Measurements from ENCODE around the gene ITSN2. TPM values are rescaled to one million over a fixed set of nuclear protein-coding genes. Genes with fewer than 3 reads are reported as not detected.

Gene ITSN2
- total and polyA plus RNA-seq, 2 of the 8 experiments (the other 6 are each of a cell fraction or from before 2014, with no cell fraction given): 9.3 to 17.0 TPM

GRCh38 chr2:24301599-24301998 is 58.7 kb downstream of the ITSN2 start:
- H3K14ac ChIP-seq (ENCODE audit: insufficient read length): no peak overlapping the region
- no peak overlapping the region for H2BK20ac ChIP-seq (ENCODE audit: low read length)
- H3K23ac ChIP-seq (ENCODE audit: insufficient read length): no peak overlapping the region
- TF ChIP-seq CEBPB (IDR thresholded peaks at IDR 0.05; ENCODE audit: low read depth, low read length): no peak
- TF ChIP-seq RBBP5 (IDR thresholded peaks at IDR 0.05; ENCODE audit: borderline replicate concordance, low read depth, low read length): no peak
- no peak for TF ChIP-seq E2F6 (IDR thresholded peaks at IDR 0.05)
- no peak for TF ChIP-seq CBX8 (IDR thresholded peaks at IDR 0.05; ENCODE audit: borderline replicate concordance, low read depth, low read length)
- TF ChIP-seq KDM1A (IDR thresholded peaks at IDR 0.05; ENCODE audit: borderline replicate concordance, low read length): no peak
- TF ChIP-seq BCL11A (IDR thresholded peaks at IDR 0.05; ENCODE audit: low read depth in 2 of 2, low read length in 2 of 2): no peak
- no peak for TF ChIP-seq GABPA (IDR thresholded peaks at IDR 0.05; ENCODE audit: borderline replicate concordance, insufficient read depth, low read length)
- no peak for TF ChIP-seq JUN (IDR thresholded peaks at IDR 0.05; ENCODE audit: low read depth, low read length)
- H3K9ac ChIP-seq (replicated peaks in 1 of 4; ENCODE audit: extremely low read depth in 1 of 4, low read depth in 3 of 4, low read length in 3 of 4): no peak overlapping the region
- H2BK5ac ChIP-seq (ENCODE audit: low read depth, low read length): no peak overlapping the region
- FAIRE-seq: no peak
- no peaks in the 10 kb centered on the region for H3K79me1 ChIP-seq (ENCODE audit: low read depth, low read length)
- H2BK15ac ChIP-seq (ENCODE audit: low read length): no peak overlapping the region
- no peak overlapping the region for H2AK5ac ChIP-seq (ENCODE audit: low read depth, low read length)
- H3K4ac ChIP-seq (replicated peaks; ENCODE audit: insufficient read length, low read depth, low read length): no peak overlapping the region
- no peaks in the 10 kb centered on the region for H3K4me1 ChIP-seq (replicated peaks in 1 of 4; ENCODE audit: control insufficient read depth in 3 of 4, insufficient read depth in 4 of 4, low read length in 3 of 4)
- no peak overlapping the region for H3K27ac ChIP-seq (ENCODE audit: low read depth, low read length)
- H4K91ac ChIP-seq (replicated peaks; ENCODE audit: insufficient read length, low read length): no peak overlapping the region
- no peak overlapping the region for H3K4me3 ChIP-seq (ENCODE audit: extremely low read depth in 1 of 4, insufficient read depth in 2 of 4, low read depth in 3 of 4, low read length in 4 of 4)
- no peak for DNase-seq (ENCODE audit: low read depth in 1 of 2, low spot score in 2 of 2)
- H3K36me3 ChIP-seq (ENCODE audit: control insufficient read depth in 2 of 4, insufficient read depth in 4 of 4, low read length in 3 of 4): peaks cover 0 to 12% (median 3%) of the 10 kb centered on the region in 4 experiments; a peak in 4 of 8 replicates
- no peaks in the 10 kb centered on the region for H3K23me2 ChIP-seq (ENCODE audit: low read depth, low read length)
- H4K8ac ChIP-seq (ENCODE audit: extremely low read depth, insufficient read depth, low read length): no peak overlapping the region
- no peak overlapping the region for H3K56ac ChIP-seq (replicated peaks; ENCODE audit: insufficient read length, low read depth, low read length)
- no peak overlapping the region for H2BK120ac ChIP-seq (replicated peaks; ENCODE audit: low read depth, low read length)
- no peak overlapping the region for H4K5ac ChIP-seq (ENCODE audit: insufficient read length, low read depth, low read length)
- WGBS, 2 experiments (ENCODE audit: extremely low coverage in 1 of 2, insufficient coverage in 1 of 2, insufficient read length in 1 of 2, insufficient replicate concordance in 2 of 2, low coverage in 1 of 2, low lambda C conversion rate in 2 of 2, missing lambda C conversion rate in 1 of 2): 84% methylated on average over 6 of the region's 6 CpGs; no CpG with 5 or more reads in 1 of the 2 experiments
- H3K27me3 ChIP-seq (replicated peaks in 1 of 4; ENCODE audit: control insufficient read depth in 3 of 4, extremely low read depth in 1 of 4, insufficient read depth in 3 of 4, low read length in 3 of 4): no peaks in the 10 kb centered on the region
- H3K18ac ChIP-seq (ENCODE audit: extremely low read depth, low read length): no peak overlapping the region
- H3K79me2 ChIP-seq (ENCODE audit: control insufficient read depth in 1 of 2, insufficient read depth in 2 of 2, low read length in 2 of 2): no peaks in the 10 kb centered on the region
- no peak overlapping the region for H2AFZ ChIP-seq (ENCODE audit: low read length)
- no peak overlapping the region for H2BK12ac ChIP-seq (ENCODE audit: low read depth, low read length)
- CTCF ChIA-PET (ENCODE audit: partially characterized antibody): interaction anchor here (0.6 kb wide), 1 partner anchor 19 kb away, joined by 4 read pairs; no protein-coding TSS in a partner anchor
- POLR2A ChIA-PET (ENCODE audit: partially characterized antibody): no interaction called here
- H3K4me2 ChIP-seq (ENCODE audit: insufficient read depth in 1 of 2, low read depth in 2 of 2, low read length in 2 of 2): no peak overlapping the region
- H3K9me3 ChIP-seq (ENCODE audit: insufficient read depth in 2 of 2, low read depth in 1 of 2, low read length in 1 of 2): no peaks in the 10 kb centered on the region
- no peaks in the 10 kb centered on the region for H4K20me1 ChIP-seq (replicated peaks in 1 of 2; ENCODE audit: control insufficient read depth in 1 of 2, insufficient read depth in 2 of 2, low read length in 2 of 2)

Data from H1 (cell line).